ENCODE results near the gene ITPR1.

DNA sequence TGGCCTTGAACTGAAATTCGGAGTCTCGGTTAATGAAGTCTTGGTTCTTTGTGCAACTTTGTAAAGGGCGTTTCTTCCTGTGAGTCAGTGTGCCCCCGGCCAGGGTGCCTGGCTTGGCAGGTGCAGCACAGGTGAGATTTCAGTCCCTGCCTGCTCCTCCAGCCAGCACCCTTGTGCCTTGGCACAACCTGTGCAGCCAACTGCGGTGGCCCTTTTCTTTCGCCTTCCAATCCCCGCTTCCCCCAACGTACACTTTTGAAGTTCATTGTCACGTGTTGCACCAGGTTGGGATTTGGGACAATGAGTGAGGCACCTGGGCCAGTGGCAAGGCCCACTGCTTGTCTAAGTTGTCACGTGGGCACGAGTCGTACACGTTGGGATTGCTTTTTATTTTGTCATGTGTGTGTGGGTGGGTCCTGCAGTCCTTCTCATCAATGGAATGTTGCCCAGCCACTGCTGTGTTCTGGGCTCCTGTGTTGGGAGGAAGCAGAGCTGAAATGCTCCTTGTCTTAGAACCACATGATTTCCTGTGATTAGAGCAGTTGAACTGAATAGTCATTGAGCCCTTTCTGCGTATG is 243.2 kb downstream of the ITPR1 start:
- no peak for TF ChIP-seq EZH2 (IDR thresholded peaks at IDR 0.05; ENCODE audit: insufficient read depth, poor library complexity, severe bottlenecking)
- no peak for TF ChIP-seq EZH2phosphoT487 (IDR thresholded peaks at IDR 0.05; ENCODE audit: insufficient read depth, low read depth)
